ENCODE results near the gene SERPIND1. TPM values are rescaled to one million over a fixed set of nuclear protein-coding genes. Genes with fewer than 3 reads are reported as not detected.
A peak's percentile ranks its signal among the peaks of the same experiment; 100 is the strongest.

Gene SERPIND1
- polyA plus RNA-seq, 10 donors, result 0.07 to 0.55 (median 0.16) TPM; not detected in 7

GRCh38 chr22:20788627-20789344 lies 14.9 kb downstream of the SERPIND1 start:
- no peak for DNase-seq

- DNase-seq, result no peak
Observed at GRCh38 chr22:20792221-20792965, 18.5 kb downstream of the SERPIND1 start.

GRCh38 chr22:20792966-20793728 lies 19.2 kb downstream of the SERPIND1 start:
- no peak for DNase-seq

GRCh38 chr22:20793748-20794649 lies 20.1 kb downstream of the SERPIND1 start:
- no peak for DNase-seq

- DNase-seq, result no peak
Observed at GRCh38 chr22:20794650-20795413, 20.9 kb downstream of the SERPIND1 start.

GRCh38 chr22:20796731-20797130 lies 22.8 kb downstream of the SERPIND1 start:
- DNase-seq, result no peak

GRCh38 chr22:20798218-20798617 lies 24.3 kb downstream of the SERPIND1 start:
- no peak for DNase-seq

- DNase-seq, result no peak
Observed at GRCh38 chr22:20798974-20799373, 25.1 kb downstream of the SERPIND1 start.

- no peak for DNase-seq
Observed at GRCh38 chr22:20799449-20799848, 25.5 kb downstream of the SERPIND1 start.

- no peak for DNase-seq
Observed at GRCh38 chr22:20802452-20802851, 28.5 kb downstream of the SERPIND1 start.

- DNase-seq, result no peak
Observed at GRCh38 chr22:20802922-20803553, 29.1 kb downstream of the SERPIND1 start.

- DNase-seq, result peak in 2 of 3 donors; percentile 26 to 51
Observed at GRCh38 chr22:20803696-20804324, 29.9 kb downstream of the SERPIND1 start.

GRCh38 chr22:20804650-20805049 lies 30.7 kb downstream of the SERPIND1 start:
- DNase-seq, result no peak

- DNase-seq, result no peak
Observed at GRCh38 chr22:20805972-20806471, 32.1 kb downstream of the SERPIND1 start.

GRCh38 chr22:20807315-20807752 lies 33.4 kb downstream of the SERPIND1 start:
- DNase-seq, result peak in 1 of 3 donors; percentile 75

- DNase-seq, result no peak
Observed at GRCh38 chr22:20808844-20809243, 34.9 kb downstream of the SERPIND1 start.

- no peak for DNase-seq
Observed at GRCh38 chr22:20809538-20810185, 35.7 kb downstream of the SERPIND1 start.

GRCh38 chr22:20810645-20811044 lies 36.7 kb downstream of the SERPIND1 start:
- no peak for DNase-seq

GRCh38 chr22:20811171-20811570 lies 37.3 kb downstream of the SERPIND1 start:
- DNase-seq, result no peak
